ENCODE results near the gene PPIL1.

PPIL1 gene

GRCh38 chr6:36834576-36835341 lies 39.8 kb downstream of the PPIL1 start:
- DNase-seq = no peak

- DNase-seq = no peak
Observed at GRCh38 chr6:36833182-36833789, 41.3 kb downstream of the PPIL1 start.

GRCh38 chr6:36832313-36832712 lies 42.3 kb downstream of the PPIL1 start:
- DNase-seq = no peak

- DNase-seq = no peak
Observed at GRCh38 chr6:36830577-36830976, 44.0 kb downstream of the PPIL1 start.

GRCh38 chr6:36829919-36830544 lies 44.6 kb downstream of the PPIL1 start:
- no peak for DNase-seq

GRCh38 chr6:36827261-36828079 lies 47.1 kb downstream of the PPIL1 start:
- peak; percentile 38 for DNase-seq

GRCh38 chr6:36826520-36827227 lies 47.9 kb downstream of the PPIL1 start:
- DNase-seq = no peak

GRCh38 chr6:36825994-36826393 lies 48.6 kb downstream of the PPIL1 start:
- no peak for DNase-seq

- no peak for DNase-seq
Observed at GRCh38 chr6:36825452-36825851, 49.2 kb downstream of the PPIL1 start.

GRCh38 chr6:36824253-36824652 lies 50.4 kb downstream of the PPIL1 start:
- DNase-seq = no peak

GRCh38 chr6:36823421-36824096 lies 51.0 kb downstream of the PPIL1 start:
- no peak for DNase-seq

- DNase-seq = no peak
Observed at GRCh38 chr6:36822506-36823269, 51.9 kb downstream of the PPIL1 start.

GRCh38 chr6:36821581-36822335 lies 52.8 kb downstream of the PPIL1 start:
- no peak for DNase-seq

GRCh38 chr6:36820700-36821580 lies 53.7 kb downstream of the PPIL1 start:
- no peak for DNase-seq

GRCh38 chr6:36818756-36819155 lies 55.8 kb downstream of the PPIL1 start:
- DNase-seq = no peak

GRCh38 chr6:36817847-36818246 lies 56.8 kb downstream of the PPIL1 start:
- DNase-seq = no peak

- DNase-seq = no peak
Observed at GRCh38 chr6:36817176-36817817, 57.3 kb downstream of the PPIL1 start.

- DNase-seq = no peak
Observed at GRCh38 chr6:36815962-36816735, 58.5 kb downstream of the PPIL1 start.

Measured in activated CD4-positive, alpha-beta T cell treated with anti-CD3 and anti-CD28 coated beads for 48 hours (primary cell).